A673 (cell line): ENCODE data around the gene RBM15B. TPM values are rescaled to one million over a fixed set of nuclear protein-coding genes. Genes with fewer than 3 reads are reported as not detected.

Experiments
- BruUV-seq: library from RNA; stranded (reverse); fragments of 400-500 nt; replicated peaks from 2 replicates; lab custom pipeline; 2021; lab: Mats Ljungman, UMichigan
- CTCF ChIA-PET: fragments of 300-600 bp; sonication (Branson Sonifier 250); formaldehyde crosslinking; loops from one replicate; lab custom pipeline; 2022; ENCODE audit warnings: antibody characterized with exemption; lab: Charles Lee
- POLR2A ChIA-PET: fragments of 300-600 bp; sonication (Branson Sonifier 250); formaldehyde crosslinking; loops from one replicate; lab custom pipeline; 2022; ENCODE audit warnings: antibody characterized with exemption; ENCODE audit not compliant: low non-redundant PET; lab: Charles Lee
- DNase-seq: peaks from one replicate; pipeline ENCODE4 v3.0.0-alpha.2; 2015; ENCODE audit warnings: low spot score
- H3K27ac ChIP-seq: fragments of 200-600 bp; sonication (generic); 2 replicates; pipeline ENCODE4 v1.5.1; 2016; ENCODE audit warnings: mixed run types, low read depth, mild to moderate bottlenecking, mixed read lengths, antibody characterized with exemption, low read length; ENCODE audit not compliant: poor library complexity, severe bottlenecking
- H3K27me3 ChIP-seq: fragments of 200-600 bp; sonication (generic); replicated peaks from 2 replicates; pipeline ENCODE4 v1.6.1; 2017; ENCODE audit warnings: mixed run types, low read depth, mild to moderate bottlenecking, mixed read lengths, antibody characterized with exemption, low read length; ENCODE audit not compliant: insufficient read depth, poor library complexity
- H3K36me3 ChIP-seq: fragments of 200-600 bp; sonication (generic); 2 replicates; pipeline ENCODE4 v1.6.1; 2016; ENCODE audit warnings: mixed run types, mild to moderate bottlenecking, mixed read lengths, antibody characterized with exemption, low read length; ENCODE audit not compliant: insufficient read depth, poor library complexity, severe bottlenecking
- H3K4me1 ChIP-seq: fragments of 200-600 bp; sonication (generic); 2 replicates; pipeline ENCODE4 v1.6.1; 2017; ENCODE audit warnings: mixed run types, mild to moderate bottlenecking, mixed read lengths, antibody characterized with exemption, low read length; ENCODE audit not compliant: insufficient read depth, poor library complexity, severe bottlenecking
- H3K4me3 ChIP-seq: fragments of 200-600 bp; sonication (generic); 2 replicates; pipeline ENCODE4 v1.5.1; 2016; ENCODE audit warnings: low read depth, mixed run types, mild to moderate bottlenecking, mixed read lengths, low read length; ENCODE audit not compliant: poor library complexity, severe bottlenecking
- H3K9me3 ChIP-seq: fragments of 200-600 bp; sonication (generic); 2 replicates; pipeline ENCODE4 v1.6.1; 2016; ENCODE audit warnings: mixed run types, low read depth, mild to moderate bottlenecking, mixed read lengths, antibody characterized with exemption, low read length; ENCODE audit not compliant: poor library complexity, severe bottlenecking
- CTCF ChIP-seq: fragments of 300-800, 200-600 bp; sonication (generic); conservative IDR thresholded peaks from 2 replicates; pipeline ENCODE4 v1.5.1; 2017; ENCODE audit warnings: low read depth, mild to moderate bottlenecking, antibody characterized with exemption, low read length, moderate library complexity, mixed read lengths
- EZH2 ChIP-seq: fragments of 200-600 bp; sonication (generic); IDR thresholded peaks from 2 replicates; pipeline ENCODE4 v1.6.1; 2017; ENCODE audit warnings: borderline replicate concordance, low read depth, mild to moderate bottlenecking, mixed read lengths, antibody characterized with exemption, low read length; ENCODE audit not compliant: poor library complexity, severe bottlenecking
- intact Hi-C: fragments of 100-400 bp; cut with micrococcal nuclease; formaldehyde crosslinking; loops from one replicate; pipeline ENCODE4 v1.10.0; 2022; ENCODE audit not compliant: unreplicated experiment
- total RNA-seq: library from RNA; stranded (reverse); gene quantifications from 2 replicates; pipeline ENCODE4 v1.2.3, GENCODE V29; 2021

The RBM15B gene
- total RNA-seq, 1 experiment from 2014 or later, result 26.8 TPM

DNA sequence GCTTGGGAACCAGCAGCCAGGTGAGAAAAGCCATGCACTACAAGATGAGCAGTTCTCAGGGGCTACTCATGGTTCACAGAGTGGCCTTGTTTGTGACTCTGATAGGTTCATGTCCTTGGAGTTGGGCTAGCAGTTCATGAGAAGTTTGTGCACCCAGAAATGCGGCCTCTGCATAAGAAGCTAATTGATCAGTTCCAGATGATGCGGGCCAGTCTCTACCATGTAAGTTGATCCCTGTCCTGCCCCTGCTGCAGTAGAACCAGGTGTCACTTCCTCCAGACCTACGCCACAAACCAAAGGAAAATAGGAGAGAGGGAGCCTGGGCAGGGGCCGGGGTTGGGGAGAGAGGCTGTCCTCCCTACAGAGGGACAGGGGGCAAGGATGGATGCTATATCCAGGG is 33.2 kb upstream of the RBM15B start:
- Histone ChIP-seq H3K4me3 (no peak overlapping the region), H3K27ac (no peak overlapping the region), H3K36me3 (no peaks in the 10 kb centered on the region), H3K27me3 (no peaks in the 10 kb centered on the region), H3K4me1 (no peaks in the 10 kb centered on the region), H3K9me3 (no peaks in the 10 kb centered on the region)
- no TSS peak for BruUV-seq
- no peak for DNase-seq
- intact Hi-C loops, result no loop called here
- CTCF ChIA-PET, result no interaction called here
- TF ChIP-seq EZH2 (no peak), CTCF (no peak)
- POLR2A ChIA-PET, result no interaction called here

DNA sequence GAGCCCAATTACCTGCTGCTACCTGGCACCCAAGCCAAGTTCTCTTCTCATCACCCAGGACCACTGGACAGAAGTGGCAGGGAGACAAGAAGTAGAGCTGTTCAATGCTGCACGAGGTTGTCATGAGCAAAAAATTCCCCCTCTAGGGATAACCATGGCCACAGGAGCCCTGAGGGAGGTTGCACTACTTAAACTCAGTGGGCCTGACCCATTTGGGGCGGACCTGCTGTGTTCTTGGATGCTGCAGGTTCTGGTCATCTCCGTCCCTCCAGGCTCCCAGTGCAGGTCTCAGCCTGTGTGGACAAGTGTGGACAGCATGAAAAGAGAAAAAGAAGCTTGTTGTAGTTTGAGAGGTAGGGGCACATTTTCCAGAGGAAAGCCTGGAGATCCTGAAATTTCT is 32.1 kb upstream of the RBM15B start:
- intact Hi-C loops, result no loop called here
- Histone ChIP-seq H3K27ac (no peak overlapping the region), H3K4me1 (no peaks in the 10 kb centered on the region), H3K36me3 (no peaks in the 10 kb centered on the region), H3K27me3 (no peaks in the 10 kb centered on the region), H3K4me3 (no peak overlapping the region), H3K9me3 (no peaks in the 10 kb centered on the region)
- TF ChIP-seq CTCF (no peak), EZH2 (no peak)
- CTCF ChIA-PET, result no interaction called here
- POLR2A ChIA-PET, result interaction anchor here (1.2 kb wide), 1 partner anchor 26 kb away, joined by 3 read pairs; the partner anchor contains the start of gene MANF
- no TSS peak for BruUV-seq
- no peak for DNase-seq

GRCh38 chr3:51360806-51361205 is 30.3 kb upstream of the RBM15B start:
- H3K4me3 ChIP-seq, result no peak overlapping the region
- no peak for DNase-seq
- intact Hi-C loops, result no loop called here
- no peaks in the 10 kb centered on the region for H3K36me3 ChIP-seq
- no peaks in the 10 kb centered on the region for H3K27me3 ChIP-seq
- TF ChIP-seq CTCF, result no peak
- no peak for TF ChIP-seq EZH2
- no peak overlapping the region for H3K27ac ChIP-seq
- no peaks in the 10 kb centered on the region for H3K4me1 ChIP-seq
- H3K9me3 ChIP-seq, result no peaks in the 10 kb centered on the region
- POLR2A ChIA-PET, result no interaction called here
- CTCF ChIA-PET, result no interaction called here
- BruUV-seq, result no TSS peak
